HG03135 (cell line): ENCODE data around the gene NAA30.
"Not testable (repeated sequence)": the region's sequence is repeated elsewhere in the genome, so short reads cannot be mapped to it uniquely, and the experiment has no call there.

ENCODE experiments used
- ATAC-seq: cut with Tn5 transposase; IDR thresholded peaks from one replicate; pipeline ENCODE4 v1.9.1; 2021; ENCODE audit warnings: mild to moderate bottlenecking, moderate library complexity; ENCODE audit not compliant: unreplicated experiment

The NAA30 gene

GRCh38 chr14:57390037-57390805, at the start of gene NAA30:
Gene NAA30, plus strand, starts transcription at chr14:57390586. Its CDS starts 372 bp downstream, at chr14:57390958.
- peak; percentile 84 for ATAC-seq

DNA sequence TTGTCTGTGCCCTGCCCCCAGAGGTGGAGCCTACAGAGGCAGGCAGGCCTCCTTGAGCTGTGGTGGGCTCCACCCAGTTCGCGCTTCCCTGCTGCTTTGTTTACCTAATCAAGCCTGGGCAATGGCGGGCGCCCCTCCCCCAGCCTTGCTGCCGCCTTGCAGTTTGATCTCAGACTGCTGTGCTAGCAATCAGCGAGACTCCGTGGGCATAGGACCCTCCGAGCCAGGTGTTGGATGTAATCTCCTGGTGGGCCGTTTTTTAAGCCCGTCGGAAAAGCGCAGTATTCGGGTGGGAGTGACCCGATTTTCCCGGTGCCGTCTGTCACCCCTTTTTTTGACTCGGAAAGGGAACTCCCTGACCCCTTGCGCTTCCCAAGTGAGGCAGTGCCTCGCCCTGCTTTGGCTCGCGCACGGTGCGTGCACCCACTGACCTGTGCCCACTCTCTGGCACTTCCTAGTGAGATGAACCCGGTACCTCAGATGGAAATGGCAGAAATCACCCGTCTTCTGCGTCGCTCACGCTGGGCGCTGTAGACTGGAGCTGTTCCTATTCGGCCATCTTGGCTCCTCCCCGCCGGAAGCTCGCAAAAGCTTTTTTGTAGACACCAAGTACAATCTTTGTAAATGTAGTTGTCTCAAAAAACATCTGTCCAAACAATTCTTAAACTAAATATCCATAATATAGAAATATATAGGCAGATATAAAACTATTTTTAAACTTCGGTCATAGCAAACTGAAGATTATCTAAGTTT, 46.7 kb upstream of the NAA30 start:
- ATAC-seq, result not testable (repeated sequence)

GRCh38 chr14:57345106-57345505, 45.3 kb upstream of the NAA30 start:
- ATAC-seq, result no peak

- no peak for ATAC-seq
Observed at GRCh38 chr14:57346741-57347140, 43.6 kb upstream of the NAA30 start.

- ATAC-seq, result no peak
Observed at GRCh38 chr14:57352396-57353170, 37.8 kb upstream of the NAA30 start.

DNA sequence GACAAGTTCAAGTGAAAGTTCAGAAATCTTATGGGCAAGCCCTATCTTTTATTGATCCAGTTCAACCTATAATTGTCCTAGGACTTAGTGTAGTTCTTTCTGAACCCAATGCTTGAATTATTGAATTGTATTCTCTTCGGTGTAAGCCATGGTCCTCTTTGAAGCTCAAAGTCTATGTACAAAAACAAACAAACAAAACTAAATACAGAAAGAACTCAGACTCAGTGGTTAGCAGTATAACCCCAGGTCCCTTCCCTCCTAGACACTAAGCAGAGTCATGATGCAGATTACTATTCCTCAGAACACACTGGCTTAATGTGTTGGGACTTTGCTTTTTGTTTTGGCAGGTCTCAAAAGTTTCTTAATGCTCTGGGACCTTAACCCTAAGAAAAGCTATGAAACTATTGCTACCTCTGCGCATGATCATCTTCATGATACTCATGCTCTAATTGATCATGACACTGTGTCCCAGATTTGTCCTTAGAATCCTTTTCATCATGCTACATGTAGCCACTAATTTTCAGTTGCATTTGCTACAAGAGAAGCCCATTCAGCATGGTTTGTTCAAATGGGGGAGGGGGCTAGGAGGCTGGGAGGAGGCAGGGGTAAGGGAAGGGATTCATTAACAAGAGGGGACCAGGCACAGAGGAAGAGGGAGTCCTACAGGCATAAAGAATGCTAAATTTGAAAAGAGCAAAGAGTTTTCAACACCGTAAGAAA, 35.1 kb upstream of the NAA30 start:
- ATAC-seq, result no peak

- no peak for ATAC-seq
Observed at GRCh38 chr14:57362361-57362760, 28.0 kb upstream of the NAA30 start.

DNA sequence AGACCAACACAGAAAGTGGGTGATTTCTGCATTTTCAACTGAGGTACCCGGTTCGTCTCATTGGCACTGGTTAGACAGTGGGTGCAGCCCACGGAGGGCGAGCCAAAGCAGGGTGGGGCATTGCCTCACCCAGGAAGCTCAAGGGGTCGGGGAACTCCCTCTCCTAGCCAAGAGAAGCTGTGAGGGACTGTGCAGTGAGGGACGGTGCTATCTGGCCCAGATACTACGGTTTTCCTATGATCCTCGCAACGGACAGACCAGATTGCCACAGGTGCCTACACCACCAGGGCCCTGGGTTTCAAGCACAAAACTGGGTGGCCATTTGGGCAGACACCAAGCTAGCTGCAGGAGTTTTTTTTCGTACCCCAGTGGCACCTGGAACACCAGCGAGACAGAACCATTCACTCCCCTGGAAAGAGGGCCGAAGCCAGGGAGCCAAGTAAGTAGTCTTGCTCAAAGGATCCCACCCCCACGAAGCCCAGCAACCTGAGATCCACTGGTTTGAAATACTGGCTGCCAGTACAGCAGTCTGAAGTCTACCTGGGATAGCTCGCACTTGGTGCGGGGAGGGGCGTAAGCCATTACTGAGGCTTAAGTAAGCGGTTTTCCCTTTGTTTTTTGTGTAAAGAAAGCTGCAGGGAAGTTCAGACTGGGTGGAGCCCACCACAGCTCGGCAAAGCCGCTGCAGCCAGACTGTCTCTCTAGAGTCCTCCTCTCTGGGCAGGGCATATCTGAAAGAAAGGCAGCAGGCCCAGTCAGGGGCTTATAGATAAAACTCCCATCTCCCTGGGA, 25.5 kb upstream of the NAA30 start:
- no peak for ATAC-seq

- ATAC-seq, result not testable (repeated sequence)
Observed at GRCh38 chr14:57370187-57370586, 20.2 kb upstream of the NAA30 start.

DNA sequence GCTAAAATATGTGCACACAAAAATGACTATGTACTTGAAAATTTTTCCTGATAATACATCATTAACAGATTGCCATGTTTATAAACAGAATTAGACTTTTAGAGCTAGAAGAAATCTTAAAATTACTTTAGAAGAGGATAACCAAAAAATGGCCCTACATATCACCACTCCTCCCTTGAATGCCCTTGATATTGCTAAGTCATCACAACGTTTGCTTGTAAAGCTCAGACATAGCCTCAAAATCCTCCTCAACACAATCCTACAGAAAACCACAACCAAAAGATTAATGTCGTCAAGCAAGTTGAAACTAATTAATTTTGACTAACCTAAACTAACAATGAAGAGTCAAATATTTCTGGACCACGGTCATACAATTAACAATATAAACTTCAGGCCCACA, 19.4 kb upstream of the NAA30 start:
- ATAC-seq, result no peak

DNA sequence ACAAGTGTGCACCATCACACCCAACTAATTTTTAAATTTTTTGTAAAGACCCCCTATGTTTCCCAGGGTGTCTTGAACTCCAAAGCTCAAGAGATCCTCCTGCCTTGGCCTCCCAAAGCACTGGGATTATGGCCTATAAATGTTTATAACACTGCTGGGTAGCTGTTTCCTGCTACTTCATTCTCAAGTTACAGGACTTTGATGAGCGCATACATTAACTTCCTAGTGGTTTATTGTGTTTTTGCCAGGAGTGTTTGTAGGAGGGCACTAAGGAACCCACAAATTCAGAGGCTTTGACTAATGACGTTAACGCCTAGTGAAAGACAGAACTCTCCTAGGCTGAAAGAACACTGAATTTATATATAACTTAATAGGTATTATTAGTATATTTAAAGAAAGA, 15.2 kb upstream of the NAA30 start:
- ATAC-seq, result no peak

DNA sequence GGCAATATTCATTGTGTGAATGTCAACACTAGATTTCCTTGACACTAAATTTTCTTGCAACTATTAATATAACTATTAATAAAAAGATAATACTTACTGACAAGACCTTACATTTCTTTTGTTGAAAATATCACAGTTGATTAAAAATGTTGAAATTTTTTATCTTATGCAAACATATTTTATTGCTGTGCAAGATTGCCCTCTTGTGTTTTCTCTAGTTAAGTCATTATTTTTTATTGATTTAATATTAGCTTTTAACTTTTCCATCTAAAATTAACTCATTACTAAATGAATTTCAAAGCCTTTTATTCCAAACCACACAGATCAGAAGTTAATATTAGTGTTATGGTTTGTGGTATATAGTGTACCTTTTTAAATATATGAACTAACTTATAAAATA, 11.7 kb upstream of the NAA30 start:
- no peak for ATAC-seq

DNA sequence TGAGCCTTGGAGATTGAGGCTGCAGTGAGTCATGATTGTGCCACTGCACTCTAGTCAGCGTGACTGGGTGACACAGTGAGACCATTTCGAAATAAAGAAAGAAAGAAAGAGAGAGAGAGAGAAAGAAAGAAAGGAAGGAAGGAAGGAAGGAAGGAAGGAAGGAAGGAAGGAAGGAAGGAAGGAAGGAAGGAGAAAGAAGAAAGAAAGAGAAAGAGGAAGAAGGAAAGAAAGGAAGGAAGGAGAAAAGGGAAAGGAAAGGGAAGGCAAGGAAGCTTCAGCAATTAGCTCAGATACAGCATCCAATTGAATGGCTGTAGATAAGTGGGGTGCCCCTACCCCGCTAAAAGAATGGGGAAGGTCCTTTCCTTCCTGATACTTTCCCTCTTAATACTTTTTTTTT, 9.5 kb upstream of the NAA30 start:
- no peak for ATAC-seq

- ATAC-seq, result no peak
Observed at GRCh38 chr14:57382283-57382682, 8.1 kb upstream of the NAA30 start.

- no peak for ATAC-seq
Observed at GRCh38 chr14:57383125-57383745, 7.2 kb upstream of the NAA30 start.

DNA sequence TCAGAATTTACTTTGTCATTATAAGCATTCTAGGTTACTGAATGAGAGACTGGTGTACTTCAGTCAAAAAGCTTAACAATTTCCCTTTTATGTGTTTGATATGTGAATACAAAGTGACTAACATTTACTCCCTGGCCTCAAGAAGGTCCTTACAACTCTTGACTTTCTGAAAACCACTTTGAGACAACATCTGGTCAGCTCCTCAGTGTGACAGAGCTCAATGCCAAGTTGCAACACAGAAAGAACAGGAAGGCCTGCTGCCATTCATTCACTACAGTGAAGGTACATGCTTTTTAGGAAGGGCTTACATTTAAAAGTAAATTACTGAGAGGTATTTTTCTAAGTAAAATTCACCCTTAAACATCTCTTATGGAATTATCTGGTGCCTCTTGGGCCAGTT, 2.3 kb upstream of the NAA30 start:
- no peak for ATAC-seq

DNA sequence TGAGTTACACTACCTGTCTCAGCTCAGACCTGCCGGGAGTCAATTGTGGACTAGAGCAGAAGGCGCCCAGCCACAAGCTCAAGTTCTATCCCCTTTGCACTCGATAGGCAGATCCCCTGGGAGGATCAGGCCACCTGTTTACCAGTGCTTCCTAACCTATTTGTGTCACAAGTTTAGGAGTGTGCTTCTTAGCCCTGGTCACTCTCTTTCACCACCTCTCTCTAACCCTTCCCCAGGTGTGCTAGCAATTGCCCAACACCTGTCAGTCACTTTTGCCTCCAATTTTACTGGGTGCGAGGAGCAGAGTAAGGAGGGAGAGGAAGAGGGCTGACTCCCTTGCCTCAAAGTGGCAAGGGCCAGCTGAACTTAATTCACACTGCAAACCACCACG, 745 bp upstream of the NAA30 start:
- no peak for ATAC-seq

- ATAC-seq, result peak; percentile 45
Observed at GRCh38 chr14:57390806-57391516, 575 bp downstream of the NAA30 start.
